HG03342 (cell line): ENCODE data around the gene PPP1R9A.
"Not testable (repeated sequence)": the region's sequence is repeated elsewhere in the genome, so short reads cannot be mapped to it uniquely, and the experiment has no call there.

ENCODE experiments used
- ATAC-seq: cut with Tn5 transposase; IDR thresholded peaks from one replicate; pipeline ENCODE4 v1.9.1; 2021; ENCODE audit warnings: mild to moderate bottlenecking, moderate library complexity; ENCODE audit not compliant: unreplicated experiment

The PPP1R9A gene

GRCh38 chr7:94972296-94972695, 64.9 kb downstream of the PPP1R9A start:
- ATAC-seq: no peak

- no peak for ATAC-seq
Measured at GRCh38 chr7:94973844-94974243, 66.5 kb downstream of the PPP1R9A start.

- ATAC-seq: no peak
Measured at GRCh38 chr7:94974423-94974822, 67.0 kb downstream of the PPP1R9A start.

GRCh38 chr7:94975336-94975735, 67.9 kb downstream of the PPP1R9A start:
- ATAC-seq: no peak

GRCh38 chr7:94980418-94981142, 73.2 kb downstream of the PPP1R9A start:
- no peak for ATAC-seq

GRCh38 chr7:94995921-94996320, 88.5 kb downstream of the PPP1R9A start:
- ATAC-seq: no peak

GRCh38 chr7:94996369-94996768, 89.0 kb downstream of the PPP1R9A start:
- no peak for ATAC-seq

GRCh38 chr7:94997547-94997946, 90.2 kb downstream of the PPP1R9A start:
- ATAC-seq: no peak

- ATAC-seq: no peak
Measured at GRCh38 chr7:94998266-94999068, 91.1 kb downstream of the PPP1R9A start.

GRCh38 chr7:94999069-94999351, 91.6 kb downstream of the PPP1R9A start:
- ATAC-seq: no peak

GRCh38 chr7:94999601-95000000, 92.2 kb downstream of the PPP1R9A start:
- ATAC-seq: not testable (repeated sequence)

GRCh38 chr7:95001258-95001657, 93.9 kb downstream of the PPP1R9A start:
- no peak for ATAC-seq

- ATAC-seq: no peak
Measured at GRCh38 chr7:95001815-95002561, 94.6 kb downstream of the PPP1R9A start.

- ATAC-seq: no peak
Measured at GRCh38 chr7:95002775-95003174, 95.4 kb downstream of the PPP1R9A start.

GRCh38 chr7:95004618-95005247, 97.3 kb downstream of the PPP1R9A start:
- ATAC-seq: no peak

- ATAC-seq: no peak
Measured at GRCh38 chr7:95006010-95006409, 98.6 kb downstream of the PPP1R9A start.

- not testable (repeated sequence) for ATAC-seq
Measured at GRCh38 chr7:95008773-95009172, 101.4 kb downstream of the PPP1R9A start.

- ATAC-seq: no peak
Measured at GRCh38 chr7:95011146-95011928, 103.9 kb downstream of the PPP1R9A start.

- no peak for ATAC-seq
Measured at GRCh38 chr7:95011995-95012394, 104.6 kb downstream of the PPP1R9A start.

GRCh38 chr7:95018021-95018420, 110.6 kb downstream of the PPP1R9A start:
- ATAC-seq: no peak

GRCh38 chr7:95026018-95026417, 118.6 kb downstream of the PPP1R9A start:
- ATAC-seq: no peak
